HG03066 (cell line): Measurements from ENCODE around the gene PTGFRN.
"Not testable (repeated sequence)": the region's sequence is repeated elsewhere in the genome, so short reads cannot be mapped to it uniquely, and the experiment has no call there.

Source experiments
- ATAC-seq: cut with Tn5 transposase; IDR thresholded peaks from one replicate; pipeline ENCODE4 v1.9.1; 2021; ENCODE audit warnings: low read depth; ENCODE audit not compliant: unreplicated experiment

Gene PTGFRN

GRCh38 chr1:116962987-116963639, 53.4 kb downstream of the PTGFRN start:
- ATAC-seq: no peak

- no peak for ATAC-seq
These were observed 57.1 kb downstream of the PTGFRN start for GRCh38 chr1:116966791-116967190.

DNA sequence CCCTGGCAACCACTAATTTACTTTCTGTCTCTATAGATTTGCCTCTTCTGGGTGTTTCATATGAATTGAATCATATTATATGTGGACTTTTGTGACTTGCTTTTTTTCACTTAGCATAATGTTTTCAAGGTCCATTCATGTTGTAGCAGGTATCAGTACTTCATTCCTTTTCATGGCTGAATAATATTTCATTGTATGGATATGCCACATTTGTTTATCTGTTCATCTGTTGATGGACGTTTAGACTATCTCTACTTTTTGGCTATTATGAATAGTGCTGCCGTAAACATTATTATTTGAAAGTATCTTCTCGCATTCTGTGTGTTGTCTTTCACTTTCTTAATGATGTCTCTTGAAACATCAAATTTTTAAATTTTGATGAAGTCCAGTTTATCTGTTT, 59.0 kb downstream of the PTGFRN start:
- no peak for ATAC-seq

GRCh38 chr1:116971258-116971860, 61.6 kb downstream of the PTGFRN start:
- no peak for ATAC-seq

DNA sequence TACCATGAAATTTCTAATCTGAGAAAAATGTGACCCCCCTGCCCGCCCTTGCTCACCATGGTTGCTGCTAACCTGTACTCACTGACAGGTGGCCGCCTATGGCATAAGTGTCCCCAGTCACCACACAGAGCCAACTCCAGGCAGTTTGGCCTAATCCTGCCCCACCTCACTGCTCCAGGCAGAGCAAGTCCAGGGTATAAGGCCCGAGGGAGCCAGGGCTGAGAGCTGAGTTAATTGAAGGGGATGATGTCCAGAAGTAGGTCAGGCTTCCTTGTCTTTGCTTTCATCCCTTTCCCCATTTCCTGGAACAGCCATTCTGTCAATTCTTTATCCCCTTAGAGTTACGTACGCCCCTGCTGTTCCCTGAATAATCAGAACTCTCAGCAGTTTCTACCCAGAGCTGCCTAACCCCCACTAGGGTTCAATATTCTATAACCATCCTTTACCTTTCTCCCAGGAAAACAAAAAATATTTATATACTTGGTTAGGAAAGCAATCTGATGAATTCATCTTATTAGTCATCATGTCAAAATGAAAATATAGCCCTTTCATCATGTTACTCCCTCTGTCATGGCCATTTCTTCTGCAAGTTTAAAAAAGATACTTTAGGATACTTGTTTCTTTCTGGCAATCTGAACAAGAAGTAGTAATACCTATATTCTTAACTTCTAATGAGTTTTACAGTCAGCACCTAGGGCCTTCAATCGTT, 62.4 kb downstream of the PTGFRN start:
- ATAC-seq: no peak

DNA sequence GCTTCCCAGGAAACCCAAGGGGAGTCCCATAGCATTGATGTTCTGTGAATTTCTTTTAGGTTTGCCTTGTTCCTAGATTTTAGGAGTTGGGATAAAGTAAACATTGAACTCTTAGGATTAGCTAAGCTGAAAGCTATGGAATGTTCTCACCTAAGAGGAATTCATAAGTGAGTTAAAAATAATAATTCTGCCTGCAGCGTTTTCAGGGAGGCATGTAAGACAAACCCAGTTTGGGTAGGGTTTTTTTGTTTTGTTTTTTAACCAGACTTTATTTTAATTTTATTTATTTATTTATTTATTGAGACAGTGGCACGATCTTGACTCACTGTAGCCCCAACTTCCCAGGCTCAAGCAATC, 62.9 kb downstream of the PTGFRN start:
- ATAC-seq: no peak

- not testable (repeated sequence) for ATAC-seq
These were observed 70.6 kb downstream of the PTGFRN start for GRCh38 chr1:116980309-116980708.

GRCh38 chr1:116981521-116982037, 71.9 kb downstream of the PTGFRN start:
- ATAC-seq: no peak

DNA sequence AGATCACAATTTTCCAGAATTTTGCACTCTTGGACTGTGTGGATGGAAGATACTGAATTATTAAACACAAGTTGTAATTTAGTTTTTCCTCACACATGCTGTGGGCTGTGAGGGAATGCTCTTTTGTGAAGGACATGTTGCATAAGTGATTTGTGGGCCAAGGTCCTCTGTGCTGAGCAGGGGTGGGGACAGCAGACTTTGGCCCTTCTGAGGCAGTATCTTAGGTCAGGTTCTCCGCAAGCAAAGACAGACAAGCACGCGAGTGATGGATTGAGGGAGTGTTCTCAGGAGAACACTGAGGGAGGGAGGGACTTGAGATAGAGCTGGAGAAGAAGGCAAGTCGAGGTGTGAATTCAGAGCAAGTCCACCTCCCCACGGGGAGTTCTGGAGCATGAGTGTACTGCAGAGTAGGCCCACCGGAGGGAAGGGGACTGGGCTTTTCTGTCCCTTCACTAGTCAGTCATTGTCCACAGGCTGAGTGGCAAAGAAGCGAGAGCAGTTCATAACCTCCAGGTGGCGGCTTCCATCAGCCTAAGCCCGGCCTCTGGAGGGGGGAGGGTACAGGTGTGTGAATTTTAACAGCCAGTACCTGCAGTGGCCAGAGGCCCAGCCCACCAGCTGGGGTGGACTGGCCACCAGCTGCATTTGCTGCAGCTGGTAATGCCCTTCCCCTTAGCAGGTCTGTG, 72.7 kb downstream of the PTGFRN start:
- no peak for ATAC-seq

GRCh38 chr1:116983112-116983511, 73.4 kb downstream of the PTGFRN start:
- no peak for ATAC-seq

DNA sequence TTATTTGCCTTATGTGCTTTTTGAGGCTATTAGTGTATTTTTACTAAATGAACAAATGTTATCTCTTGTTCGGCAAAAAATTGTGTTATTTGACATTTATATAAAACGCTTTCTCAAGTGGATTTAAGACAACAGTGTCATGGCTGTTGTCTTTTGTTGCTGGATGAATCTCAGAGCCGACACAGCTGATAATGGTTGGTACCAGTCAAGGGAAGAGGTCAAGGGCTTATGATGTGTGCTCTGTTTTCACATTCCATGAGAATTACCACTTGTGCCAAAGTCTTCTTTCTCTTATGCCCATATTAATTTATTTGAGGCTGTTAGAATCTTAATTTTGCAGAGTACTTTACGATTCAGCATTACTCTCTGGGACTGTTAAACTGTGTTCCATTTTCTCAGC, 74.0 kb downstream of the PTGFRN start:
- ATAC-seq: no peak

- no peak for ATAC-seq
These were observed 74.9 kb downstream of the PTGFRN start for GRCh38 chr1:116984406-116985160.

- ATAC-seq: no peak
These were observed 76.9 kb downstream of the PTGFRN start for GRCh38 chr1:116986421-116987255.

DNA sequence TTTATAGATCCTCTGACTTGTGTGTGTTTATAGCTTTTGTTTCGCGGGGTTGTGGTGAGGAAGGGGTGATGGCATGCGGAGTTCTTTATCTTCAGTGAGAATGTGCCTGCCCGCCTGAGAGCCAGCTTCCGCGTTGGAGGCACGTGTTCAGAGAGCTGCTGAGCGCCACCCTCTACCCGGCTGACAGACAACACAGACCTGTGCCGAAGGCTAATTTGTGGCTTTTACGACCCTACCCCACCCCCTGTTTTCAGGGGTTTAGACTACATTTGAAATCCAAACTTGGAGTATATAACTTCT, 77.5 kb downstream of the PTGFRN start:
- ATAC-seq: no peak

- no peak for ATAC-seq
These were observed 78.5 kb downstream of the PTGFRN start for GRCh38 chr1:116988248-116988647.

DNA sequence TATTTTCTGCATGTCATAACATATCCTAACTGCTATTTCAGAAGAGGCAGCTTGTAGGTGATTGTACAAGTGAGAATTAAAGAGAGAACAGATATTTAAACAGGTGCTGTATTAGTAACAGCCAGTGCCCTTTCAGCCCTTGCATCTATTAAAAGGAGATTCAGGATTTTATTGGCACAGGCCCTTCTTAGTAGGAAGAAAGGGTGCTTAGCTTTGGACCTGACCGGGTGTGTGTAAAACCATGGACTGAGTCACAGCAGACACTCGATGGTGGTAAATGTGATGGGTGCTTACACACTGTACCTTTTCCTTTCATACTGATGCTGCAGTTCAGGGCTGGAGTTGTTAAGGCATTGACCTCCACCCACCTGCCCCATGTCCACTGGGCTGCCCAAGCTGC, 79.2 kb downstream of the PTGFRN start:
- ATAC-seq: no peak

DNA sequence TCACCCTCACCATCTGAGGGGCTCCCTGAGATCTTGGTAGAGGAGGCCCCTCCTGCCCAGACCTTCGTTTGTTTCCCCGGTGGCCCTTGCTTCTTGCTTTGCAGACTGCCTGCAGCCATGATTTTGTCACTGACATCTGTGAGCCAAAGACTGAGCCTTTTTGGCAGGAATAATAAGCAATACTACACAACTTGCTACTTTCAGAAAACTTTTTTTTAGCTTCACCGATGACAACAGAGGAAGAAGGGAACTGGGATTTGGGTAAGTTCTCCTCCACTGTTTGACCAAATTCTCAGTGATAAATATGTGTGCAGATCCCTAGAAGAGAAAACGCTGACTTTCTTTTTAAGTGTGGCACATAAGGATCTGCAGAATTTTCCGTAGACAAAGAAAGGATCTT, 80.1 kb downstream of the PTGFRN start:
- no peak for ATAC-seq

GRCh38 chr1:116990612-116991151, 81.0 kb downstream of the PTGFRN start:
- ATAC-seq: no peak

DNA sequence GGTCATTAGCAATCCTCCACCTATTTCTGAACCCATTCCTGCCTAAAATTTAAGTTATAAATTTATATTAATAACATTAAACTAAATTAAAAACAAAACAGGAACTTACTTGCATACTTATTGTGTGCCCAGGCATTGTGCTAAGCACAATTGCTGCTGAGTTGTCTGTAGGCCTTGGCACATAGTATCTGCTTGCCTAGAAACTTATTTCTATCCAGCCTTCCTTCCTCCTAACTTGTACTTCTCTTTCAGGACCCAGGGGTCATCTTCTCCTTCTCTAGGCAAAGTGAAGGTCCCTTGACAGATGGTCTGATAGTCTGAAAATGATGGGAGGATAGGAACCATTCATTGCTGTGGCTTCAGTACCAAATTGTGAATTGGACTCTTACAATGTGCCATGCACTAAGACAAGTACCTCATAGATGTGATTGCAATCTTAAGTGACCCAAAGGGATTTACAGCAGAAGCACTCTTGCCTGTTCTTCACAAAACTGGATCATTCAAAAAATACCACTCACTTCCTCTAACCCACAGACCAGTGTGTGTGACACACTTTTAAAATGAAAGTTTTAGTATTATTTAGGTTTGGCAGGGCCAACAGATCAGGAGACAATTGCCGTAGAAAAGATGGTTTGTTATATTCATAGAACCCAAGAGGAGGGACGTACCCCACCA, 81.6 kb downstream of the PTGFRN start:
- ATAC-seq: no peak
